Neural progenitor cell (in vitro differentiated cells): ENCODE results near the gene SLC24A4.

Experiments
- EZH2 ChIP-seq: fragments of 200-600 bp; sonication (generic); IDR thresholded peaks from 2 replicates; pipeline ENCODE4 v1.6.1; 2017; ENCODE audit warnings: antibody characterized with exemption, mild to moderate bottlenecking, moderate library complexity
- EZH2phosphoT487 ChIP-seq: fragments of 200-600 bp; sonication (generic); IDR thresholded peaks from 2 replicates; pipeline ENCODE4 v1.6.1; 2017; ENCODE audit warnings: antibody characterized with exemption

- TF ChIP-seq EZH2phosphoT487 (no peak), EZH2 (no peak)
These were observed 221.2 kb downstream of the SLC24A4 start for GRCh38 chr14:92544051-92544720.
